H7 (cell line): Measurements from ENCODE around the gene UST. TPM values are rescaled to one million over a fixed set of nuclear protein-coding genes. Genes with fewer than 3 reads are reported as not detected.
"Not testable (repeated sequence)": the region's sequence is repeated elsewhere in the genome, so short reads cannot be mapped to it uniquely, and the experiment has no call there.

ENCODE experiments used
- DNase-seq: peaks from one replicate; pipeline ENCODE4 v3.0.0; 2012
- H3K27me3 ChIP-seq: 2 replicates; pipeline ENCODE4 v1.6.0; 2011; ENCODE audit warnings: mild to moderate bottlenecking, low read length; ENCODE audit not compliant: control insufficient read depth, insufficient read depth
- H3K36me3 ChIP-seq: replicated peaks from 2 replicates; pipeline ENCODE4 v1.5.1; 2011; ENCODE audit warnings: low read length; ENCODE audit not compliant: control insufficient read depth, insufficient read depth
- H3K4me3 ChIP-seq: 2 replicates; pipeline ENCODE4 v1.5.1; 2011; ENCODE audit warnings: low read depth, mild to moderate bottlenecking, control low read depth, low read length, moderate library complexity; ENCODE audit not compliant: insufficient read depth
- total RNA-seq: library from RNA; depleted of rRNA; stranded (reverse); fragments of >200 nt; shearing (Covaris generic); gene quantifications from 2 replicates; pipeline ENCODE4 v1.2.3, GENCODE V29; 2014

The UST gene
- total RNA-seq, 1 experiment from 2014 or later: 32.6 TPM

- Histone ChIP-seq H3K36me3 (peaks cover 5% of the 10 kb centered on the region), H3K4me3 (no peak overlapping the region), H3K27me3 (no peaks in the 10 kb centered on the region)
- DNase-seq: no peak
These were observed 278.2 kb downstream of the UST start for GRCh38 chr6:149025061-149025460.

GRCh38 chr6:149026530-149026942 is 279.7 kb downstream of the UST start:
- Histone ChIP-seq H3K27me3 (no peaks in the 10 kb centered on the region), H3K4me3 (no peak overlapping the region), H3K36me3 (peaks cover 2% of the 10 kb centered on the region)
- peak; percentile 48 for DNase-seq

- H3K27me3 ChIP-seq: no peaks in the 10 kb centered on the region
- DNase-seq: no peak
- no peaks in the 10 kb centered on the region; the same call in 1 of the 2 replicates for H3K36me3 ChIP-seq
- no peak overlapping the region for H3K4me3 ChIP-seq
These were observed 280.7 kb downstream of the UST start for GRCh38 chr6:149027484-149027883.

GRCh38 chr6:149028767-149029405 is 282.1 kb downstream of the UST start:
- Histone ChIP-seq H3K36me3 (no peaks in the 10 kb centered on the region), H3K4me3 (no peak overlapping the region), H3K27me3 (no peaks in the 10 kb centered on the region)
- DNase-seq: no peak

- Histone ChIP-seq H3K4me3 (no peak overlapping the region), H3K36me3 (no peaks in the 10 kb centered on the region), H3K27me3 (no peaks in the 10 kb centered on the region)
- DNase-seq: no peak
These were observed 284.5 kb downstream of the UST start for GRCh38 chr6:149031201-149031858.

- no peak overlapping the region for H3K4me3 ChIP-seq
- H3K36me3 ChIP-seq: no peaks in the 10 kb centered on the region
- no peaks in the 10 kb centered on the region for H3K27me3 ChIP-seq
- no peak for DNase-seq
These were observed 285.2 kb downstream of the UST start for GRCh38 chr6:149031859-149032598.

GRCh38 chr6:149032599-149033405 is 286.0 kb downstream of the UST start:
- no peaks in the 10 kb centered on the region for H3K27me3 ChIP-seq
- no peaks in the 10 kb centered on the region for H3K36me3 ChIP-seq
- no peak for DNase-seq
- H3K4me3 ChIP-seq: no peak overlapping the region

- no peak for DNase-seq
- H3K36me3 ChIP-seq: no peaks in the 10 kb centered on the region
- H3K27me3 ChIP-seq: no peaks in the 10 kb centered on the region
- H3K4me3 ChIP-seq: no peak overlapping the region
These were observed 286.6 kb downstream of the UST start for GRCh38 chr6:149033454-149033853.

GRCh38 chr6:149035766-149036165 is 288.9 kb downstream of the UST start:
- DNase-seq: no peak
- Histone ChIP-seq H3K36me3 (no peaks in the 10 kb centered on the region), H3K4me3 (no peak overlapping the region), H3K27me3 (no peaks in the 10 kb centered on the region)

GRCh38 chr6:149037051-149037671 is 290.3 kb downstream of the UST start:
- Histone ChIP-seq H3K36me3 (peaks cover 2% of the 10 kb centered on the region; the same call in 1 of the 2 replicates), H3K27me3 (no peaks in the 10 kb centered on the region), H3K4me3 (no peak overlapping the region)
- peak; percentile 75 for DNase-seq

- DNase-seq, H3K4me3 ChIP-seq, H3K36me3 ChIP-seq, H3K27me3 ChIP-seq: not testable (repeated sequence)
These were observed 292.2 kb downstream of the UST start for GRCh38 chr6:149039025-149039424.

- no peaks in the 10 kb centered on the region for H3K27me3 ChIP-seq
- peaks cover 2% of the 10 kb centered on the region; the same call in 1 of the 2 replicates for H3K36me3 ChIP-seq
- no peak overlapping the region for H3K4me3 ChIP-seq
- DNase-seq: no peak
These were observed 295.1 kb downstream of the UST start for GRCh38 chr6:149041953-149042352.

- Histone ChIP-seq H3K27me3 (no peaks in the 10 kb centered on the region), H3K4me3 (no peak overlapping the region), H3K36me3 (peaks cover 2% of the 10 kb centered on the region; the same call in 1 of the 2 replicates)
- DNase-seq: peak; percentile 62
These were observed 296.8 kb downstream of the UST start for GRCh38 chr6:149043476-149044130.
